Effector CD8-positive, alpha-beta T cell (primary cell): ENCODE results near the gene PRDX3.

Experiments
- DNase-seq: peaks from one replicate; lab custom pipeline; 2025; lab: John Stamatoyannopoulos, UW
- total RNA-seq, 4 experiments: gene quantifications; one replicate each; lab custom pipeline; 2026; lab: John Stamatoyannopoulos, UW

PRDX3 gene
- total RNA-seq, result 33.9 to 84.8 (median 40.0) reads per million in 4 experiments

GRCh38 chr10:119178372-119179119, at the start of gene PRDX3:
Gene PRDX3 (minus strand): TSS chr10:119178812. CDS start chr10:119178790, 22 bp downstream.
- DNase-seq, result peak; percentile 87

GRCh38 chr10:119227825-119228224, 49.2 kb upstream of the PRDX3 start:
- no peak for DNase-seq

- DNase-seq, result no peak
Measured at GRCh38 chr10:119225083-119225658, 46.6 kb upstream of the PRDX3 start.

GRCh38 chr10:119222966-119223386, 44.4 kb upstream of the PRDX3 start:
- DNase-seq, result no peak

- no peak for DNase-seq
Measured at GRCh38 chr10:119222537-119222936, 43.9 kb upstream of the PRDX3 start.

GRCh38 chr10:119221666-119222065, 43.1 kb upstream of the PRDX3 start:
- no peak for DNase-seq

GRCh38 chr10:119221201-119221600, 42.6 kb upstream of the PRDX3 start:
- no peak for DNase-seq

- DNase-seq, result no peak
Measured at GRCh38 chr10:119219871-119220270, 41.3 kb upstream of the PRDX3 start.

- no peak for DNase-seq
Measured at GRCh38 chr10:119217991-119218490, 39.4 kb upstream of the PRDX3 start.

- no peak for DNase-seq
Measured at GRCh38 chr10:119217401-119217800, 38.8 kb upstream of the PRDX3 start.

- DNase-seq, result no peak
Measured at GRCh38 chr10:119216127-119216526, 37.5 kb upstream of the PRDX3 start.

- no peak for DNase-seq
Measured at GRCh38 chr10:119215371-119215770, 36.8 kb upstream of the PRDX3 start.

GRCh38 chr10:119211625-119212441, 33.2 kb upstream of the PRDX3 start:
- DNase-seq, result no peak

GRCh38 chr10:119211176-119211575, 32.6 kb upstream of the PRDX3 start:
- no peak for DNase-seq

GRCh38 chr10:119210633-119211032, 32.0 kb upstream of the PRDX3 start:
- DNase-seq, result no peak

- no peak for DNase-seq
Measured at GRCh38 chr10:119209736-119210355, 31.2 kb upstream of the PRDX3 start.

GRCh38 chr10:119209035-119209735, 30.6 kb upstream of the PRDX3 start:
- peak; percentile 37 for DNase-seq

GRCh38 chr10:119208553-119208940, 29.9 kb upstream of the PRDX3 start:
- DNase-seq, result no peak

GRCh38 chr10:119207713-119208552, 29.3 kb upstream of the PRDX3 start:
- peak; percentile 22 for DNase-seq

- peak; percentile 94 for DNase-seq
Measured at GRCh38 chr10:119207366-119207666, 28.7 kb upstream of the PRDX3 start, which contains the start of gene GRK5. Gene GRK5 (plus strand): TSS chr10:119207571. CDS start chr10:119207918, 347 bp downstream.
